ENCODE measurements around the gene GDF9. TPM values are rescaled to one million over a fixed set of nuclear protein-coding genes. Genes with fewer than 3 reads are reported as not detected.

GDF9 gene
- total RNA-seq, 4 donors from 2014 or later = 0.24 to 1.3 (median 0.31) TPM; not detected in 1

- no peak for ATAC-seq (ENCODE audit: low FRiP score)
- TF ChIP-seq CTCF (IDR thresholded peaks at IDR 0.05) = no peak
These were observed 39.7 kb downstream of the GDF9 start for GRCh38 chr5:132826424-132827082.

GRCh38 chr5:132825834-132826391 is 40.4 kb downstream of the GDF9 start:
- ATAC-seq (ENCODE audit: low FRiP score) = no peak
- no peak for DNase-seq (ENCODE audit: low spot score)
- no peak for TF ChIP-seq CTCF (IDR thresholded peaks at IDR 0.05)

More at GRCh38 chr5:132826424-132827082, 39.7 kb downstream of the GDF9 start:
- DNase-seq (ENCODE audit: low spot score) = no peak

GRCh38 chr5:132825033-132825833 is 41.0 kb downstream of the GDF9 start:
- no peak for ATAC-seq (ENCODE audit: low FRiP score)
- no peak for TF ChIP-seq CTCF (IDR thresholded peaks at IDR 0.05)
- DNase-seq (ENCODE audit: low spot score) = no peak

- TF ChIP-seq CTCF (IDR thresholded peaks at IDR 0.05) = no peak
These were observed 41.8 kb downstream of the GDF9 start for GRCh38 chr5:132824426-132824825.

GRCh38 chr5:132823481-132824050 is 42.7 kb downstream of the GDF9 start:
- ATAC-seq (ENCODE audit: low FRiP score) (peak; percentile 21), DNase-seq (ENCODE audit: low spot score) (no peak)
- no peak for TF ChIP-seq CTCF (IDR thresholded peaks at IDR 0.05)

More at GRCh38 chr5:132824426-132824825, 41.8 kb downstream of the GDF9 start:
- ATAC-seq (ENCODE audit: low FRiP score) (no peak), DNase-seq (ENCODE audit: low spot score) (no peak)

- DNase-seq (ENCODE audit: low spot score) = no peak
- no peak for TF ChIP-seq CTCF (IDR thresholded peaks at IDR 0.05)
- ATAC-seq (ENCODE audit: low FRiP score) = peak; percentile 38
These were observed 43.4 kb downstream of the GDF9 start for GRCh38 chr5:132822650-132823480.

All from omental fat pad (tissue), 4 donors.